Measurements from ENCODE around the gene PIP5KL1. TPM values are rescaled to one million over a fixed set of nuclear protein-coding genes. Genes with fewer than 3 reads are reported as not detected.

Gene PIP5KL1
- total and polyA plus RNA-seq, 2 experiments from 2014 or later: 13.4 to 19.5 TPM

DNA sequence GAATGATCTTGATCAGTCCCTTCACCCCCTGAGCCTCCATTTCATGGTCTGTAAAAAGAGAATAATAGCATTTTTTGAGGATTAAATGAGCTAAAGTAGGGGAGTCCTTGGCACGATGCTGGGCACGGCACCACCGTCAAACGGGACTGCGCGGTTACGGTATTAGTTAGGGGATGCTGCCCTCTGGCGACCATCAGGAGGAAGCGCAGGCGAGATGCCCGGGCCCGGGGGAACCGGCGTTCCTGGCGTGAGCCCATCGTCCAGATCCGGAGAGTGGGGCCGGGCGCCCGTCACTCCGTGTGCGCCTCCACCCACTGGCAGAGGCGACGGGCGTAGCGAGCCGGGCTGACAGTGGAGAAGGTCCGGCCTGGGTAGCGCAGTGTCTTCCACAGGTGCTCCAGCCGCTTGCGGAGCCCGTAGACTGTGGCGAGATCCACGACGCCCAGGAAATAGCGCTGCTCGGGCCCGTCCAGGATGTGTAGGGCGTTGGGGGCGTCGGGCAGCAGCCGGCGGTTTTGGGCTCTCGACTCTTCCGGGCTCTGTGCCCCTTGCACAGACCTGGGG is 8.9 kb downstream of the PIP5KL1 start (continued):
- TF ChIP-seq, protein P1, sequence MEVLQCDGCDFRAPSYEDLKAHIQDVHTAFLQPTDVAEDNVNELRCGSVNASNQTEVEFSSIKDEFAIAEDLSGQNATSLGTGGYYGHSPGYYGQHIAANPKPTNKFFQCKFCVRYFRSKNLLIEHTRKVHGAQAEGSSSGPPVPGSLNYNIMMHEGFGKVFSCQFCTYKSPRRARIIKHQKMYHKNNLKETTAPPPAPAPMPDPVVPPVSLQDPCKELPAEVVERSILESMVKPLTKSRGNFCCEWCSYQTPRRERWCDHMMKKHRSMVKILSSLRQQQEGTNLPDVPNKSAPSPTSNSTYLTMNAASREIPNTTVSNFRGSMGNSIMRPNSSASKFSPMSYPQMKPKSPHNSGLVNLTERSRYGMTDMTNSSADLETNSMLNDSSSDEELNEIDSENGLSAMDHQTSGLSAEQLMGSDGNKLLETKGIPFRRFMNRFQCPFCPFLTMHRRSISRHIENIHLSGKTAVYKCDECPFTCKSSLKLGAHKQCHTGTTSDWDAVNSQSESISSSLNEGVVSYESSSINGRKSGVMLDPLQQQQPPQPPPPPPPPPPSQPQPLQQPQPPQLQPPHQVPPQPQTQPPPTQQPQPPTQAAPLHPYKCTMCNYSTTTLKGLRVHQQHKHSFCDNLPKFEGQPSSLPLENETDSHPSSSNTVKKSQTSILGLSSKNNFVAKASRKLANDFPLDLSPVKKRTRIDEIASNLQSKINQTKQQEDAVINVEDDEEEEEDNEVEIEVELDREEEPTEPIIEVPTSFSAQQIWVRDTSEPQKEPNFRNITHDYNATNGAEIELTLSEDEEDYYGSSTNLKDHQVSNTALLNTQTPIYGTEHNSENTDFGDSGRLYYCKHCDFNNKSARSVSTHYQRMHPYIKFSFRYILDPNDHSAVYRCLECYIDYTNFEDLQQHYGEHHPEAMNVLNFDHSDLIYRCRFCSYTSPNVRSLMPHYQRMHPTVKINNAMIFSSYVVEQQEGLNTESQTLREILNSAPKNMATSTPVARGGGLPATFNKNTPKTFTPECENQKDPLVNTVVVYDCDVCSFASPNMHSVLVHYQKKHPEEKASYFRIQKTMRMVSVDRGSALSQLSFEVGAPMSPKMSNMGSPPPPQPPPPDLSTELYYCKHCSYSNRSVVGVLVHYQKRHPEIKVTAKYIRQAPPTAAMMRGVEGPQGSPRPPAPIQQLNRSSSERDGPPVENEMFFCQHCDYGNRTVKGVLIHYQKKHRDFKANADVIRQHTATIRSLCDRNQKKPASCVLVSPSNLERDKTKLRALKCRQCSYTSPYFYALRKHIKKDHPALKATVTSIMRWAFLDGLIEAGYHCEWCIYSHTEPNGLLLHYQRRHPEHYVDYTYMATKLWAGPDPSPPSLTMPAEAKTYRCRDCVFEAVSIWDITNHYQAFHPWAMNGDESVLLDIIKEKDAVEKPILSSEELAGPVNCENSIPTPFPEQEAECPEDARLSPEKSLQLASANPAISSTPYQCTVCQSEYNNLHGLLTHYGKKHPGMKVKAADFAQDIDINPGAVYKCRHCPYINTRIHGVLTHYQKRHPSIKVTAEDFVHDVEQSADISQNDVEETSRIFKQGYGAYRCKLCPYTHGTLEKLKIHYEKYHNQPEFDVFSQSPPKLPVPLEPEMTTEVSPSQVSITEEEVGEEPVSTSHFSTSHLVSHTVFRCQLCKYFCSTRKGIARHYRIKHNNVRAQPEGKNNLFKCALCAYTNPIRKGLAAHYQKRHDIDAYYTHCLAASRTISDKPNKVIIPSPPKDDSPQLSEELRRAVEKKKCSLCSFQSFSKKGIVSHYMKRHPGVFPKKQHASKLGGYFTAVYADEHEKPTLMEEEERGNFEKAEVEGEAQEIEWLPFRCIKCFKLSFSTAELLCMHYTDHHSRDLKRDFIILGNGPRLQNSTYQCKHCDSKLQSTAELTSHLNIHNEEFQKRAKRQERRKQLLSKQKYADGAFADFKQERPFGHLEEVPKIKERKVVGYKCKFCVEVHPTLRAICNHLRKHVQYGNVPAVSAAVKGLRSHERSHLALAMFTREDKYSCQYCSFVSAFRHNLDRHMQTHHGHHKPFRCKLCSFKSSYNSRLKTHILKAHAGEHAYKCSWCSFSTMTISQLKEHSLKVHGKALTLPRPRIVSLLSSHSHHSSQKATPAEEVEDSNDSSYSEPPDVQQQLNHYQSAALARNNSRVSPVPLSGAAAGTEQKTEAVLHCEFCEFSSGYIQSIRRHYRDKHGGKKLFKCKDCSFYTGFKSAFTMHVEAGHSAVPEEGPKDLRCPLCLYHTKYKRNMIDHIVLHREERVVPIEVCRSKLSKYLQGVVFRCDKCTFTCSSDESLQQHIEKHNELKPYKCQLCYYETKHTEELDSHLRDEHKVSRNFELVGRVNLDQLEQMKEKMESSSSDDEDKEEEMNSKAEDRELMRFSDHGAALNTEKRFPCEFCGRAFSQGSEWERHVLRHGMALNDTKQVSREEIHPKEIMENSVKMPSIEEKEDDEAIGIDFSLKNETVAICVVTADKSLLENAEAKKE (CRISPR knock-in tag; IDR thresholded peaks at IDR 0.05): no peak

DNA sequence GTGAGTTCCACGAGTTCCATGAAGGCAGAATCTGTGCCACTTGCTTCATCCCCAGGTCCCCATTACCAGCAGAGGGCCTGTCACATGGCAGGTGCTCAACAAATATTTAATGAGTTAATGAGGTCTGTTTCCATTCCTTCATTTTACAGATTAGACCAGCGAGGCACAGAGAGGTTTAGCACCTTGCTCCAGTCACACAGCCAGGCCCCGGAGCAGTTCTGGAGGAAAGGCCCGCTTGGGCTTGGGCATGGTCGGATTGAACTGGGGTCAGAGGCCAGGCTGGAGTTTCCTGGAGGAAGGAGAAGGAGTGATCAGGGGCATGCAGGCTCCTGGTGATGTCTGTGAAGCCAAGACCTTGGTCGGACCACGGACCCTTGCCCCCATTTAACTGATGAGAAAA is 9.8 kb downstream of the PIP5KL1 start:
- Mint-ChIP-seq H3K27ac (no peak overlapping the region), H3K4me1 (peaks cover 18% of the 10 kb centered on the region), H3K27me3 (ENCODE audit: insufficient read depth, low read depth, poor library complexity) (peaks cover 23% of the 10 kb centered on the region), H3K9me3 (no peaks in the 10 kb centered on the region), H3K36me3 (ENCODE audit: low read depth) (peaks cover 10% of the 10 kb centered on the region), H3K4me3 (no peak overlapping the region)
- H3K4me1 ChIP-seq (ENCODE audit: insufficient read depth): peaks cover 8% of the 10 kb centered on the region; the same call in 1 of the 2 replicates
- H4K20me1 ChIP-seq (replicated peaks; ENCODE audit: insufficient read depth): peaks cover 19% of the 10 kb centered on the region
- H3K4me3 ChIP-seq: no peak overlapping the region
- H2AFZ ChIP-seq: no peak overlapping the region
- H3K79me2 ChIP-seq (replicated peaks; ENCODE audit: insufficient read depth): no peaks in the 10 kb centered on the region
- H3K27me3 ChIP-seq (ENCODE audit: insufficient read depth): 0 out of 2 replicates have a peak, but pooled peaks cover 7% of the 10 kb centered on the region
- TF ChIP-seq ZNF114 (CRISPR knock-in tag; IDR thresholded peaks at IDR 0.05) (no peak), JUNB (IDR thresholded peaks at IDR 0.05; ENCODE audit: unreplicated experiment) (no peak), NANOG (IDR thresholded peaks at IDR 0.05; ENCODE audit: borderline replicate concordance) (no peak), STAT1 (IDR thresholded peaks at IDR 0.05; ENCODE audit: unreplicated experiment) (no peak)
- TF ChIP-seq, protein P1 (CRISPR knock-in tag; IDR thresholded peaks at IDR 0.05): no peak
- no peaks in the 10 kb centered on the region for H3K9me2 ChIP-seq (ENCODE audit: insufficient read depth)
- H3K27ac ChIP-seq (ENCODE audit: low read depth): no peak overlapping the region
- no peak overlapping the region for H3K4me2 ChIP-seq
- DNase-seq (ENCODE audit: low spot score) (no peak), ATAC-seq (no peak)
- H3F3A ChIP-seq (replicated peaks; ENCODE audit: low read depth): peaks cover 18% of the 10 kb centered on the region; the same call in 1 of the 2 replicates
- H3K36me3 ChIP-seq (ENCODE audit: insufficient read depth): no peaks in the 10 kb centered on the region
